GM19351 (cell line): ENCODE measurements around the gene NKAIN4.
A peak's percentile ranks its signal among the peaks of the same experiment; 100 is the strongest.

Experiments used
- ATAC-seq: cut with Tn5 transposase; IDR thresholded peaks from one replicate; pipeline ENCODE4 v1.9.1; 2021; ENCODE audit warnings: mild to moderate bottlenecking, moderate library complexity; ENCODE audit not compliant: unreplicated experiment

Gene NKAIN4

GRCh38 chr20:63220696-63221399, 33.4 kb downstream of the NKAIN4 start:
- ATAC-seq, result no peak

GRCh38 chr20:63219866-63220521, 34.3 kb downstream of the NKAIN4 start:
- no peak for ATAC-seq

DNA sequence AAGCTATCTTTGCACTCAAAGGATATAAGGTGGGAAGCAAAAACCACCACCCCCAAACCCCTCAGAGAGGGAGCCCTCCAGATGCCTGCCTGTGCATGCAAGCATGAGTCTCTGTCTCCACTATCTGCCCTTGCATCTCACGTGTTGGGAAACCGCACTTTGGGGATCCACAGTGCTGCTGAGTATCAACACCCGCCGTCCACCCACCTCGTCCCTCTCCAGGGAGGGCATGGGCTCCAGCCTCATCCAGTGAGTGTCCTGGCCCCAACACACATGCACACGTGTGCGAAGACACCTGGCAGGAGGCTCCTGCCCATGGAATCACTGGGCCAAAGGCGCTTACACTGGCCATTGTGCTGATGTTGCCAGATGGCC, 34.8 kb downstream of the NKAIN4 start:
- ATAC-seq, result no peak

DNA sequence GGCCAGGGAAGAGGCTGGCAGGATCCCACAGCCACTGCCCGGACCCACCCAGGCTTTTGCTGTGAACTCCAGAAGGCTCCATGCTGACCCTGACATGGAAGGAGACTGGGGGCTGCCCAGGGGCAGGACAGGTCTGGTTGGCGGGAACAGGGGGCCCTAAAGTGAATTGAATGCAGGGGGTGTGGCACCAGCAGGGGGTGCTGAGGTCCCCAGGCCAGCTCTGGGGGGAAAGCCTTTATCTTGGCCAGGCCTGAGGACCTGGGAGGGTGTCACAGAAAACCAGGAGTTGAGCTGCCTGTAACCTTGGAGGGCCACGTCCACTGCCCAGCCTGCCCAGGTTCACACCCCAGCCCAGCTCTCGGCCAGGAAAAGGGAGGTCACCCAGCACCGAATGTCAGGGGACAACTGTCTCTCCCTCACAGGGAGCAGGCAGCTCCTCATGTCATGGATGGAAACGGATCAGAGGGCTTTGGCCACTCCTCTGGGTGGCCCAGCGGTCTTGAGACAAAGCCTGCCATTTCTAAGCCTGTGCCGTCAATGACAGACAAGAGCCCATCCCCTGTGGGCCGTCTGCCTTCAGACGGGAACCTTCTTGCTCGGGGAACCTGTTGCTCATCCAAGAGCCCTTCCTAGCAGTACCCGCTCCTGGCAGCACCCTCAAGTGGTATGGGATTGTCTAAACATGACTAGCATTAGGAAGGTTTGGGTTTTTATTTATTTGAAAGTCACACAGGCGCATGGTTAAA, 35.4 kb downstream of the NKAIN4 start:
- no peak for ATAC-seq

DNA sequence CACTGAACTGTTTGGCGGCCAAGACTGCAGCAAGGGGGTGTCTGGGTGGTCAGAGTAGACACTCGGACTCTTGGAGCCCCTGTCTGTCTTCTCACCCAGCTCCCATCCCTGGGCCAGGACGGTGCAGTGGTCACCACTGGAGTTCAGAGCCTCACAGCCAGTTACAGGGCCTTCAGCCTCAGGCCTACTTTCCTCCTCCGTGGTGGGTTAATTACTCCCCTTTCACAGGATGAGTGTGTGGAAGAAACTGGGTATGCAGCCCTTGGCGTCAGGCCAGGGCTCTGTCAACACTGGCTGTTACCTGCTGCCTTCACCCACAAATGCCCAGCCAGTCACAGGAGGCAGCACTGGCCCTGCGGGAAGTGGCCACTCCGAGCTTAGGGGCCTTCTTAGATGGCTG, 36.6 kb downstream of the NKAIN4 start:
- ATAC-seq, result no peak

GRCh38 chr20:63216849-63217471, 37.3 kb downstream of the NKAIN4 start:
- no peak for ATAC-seq

DNA sequence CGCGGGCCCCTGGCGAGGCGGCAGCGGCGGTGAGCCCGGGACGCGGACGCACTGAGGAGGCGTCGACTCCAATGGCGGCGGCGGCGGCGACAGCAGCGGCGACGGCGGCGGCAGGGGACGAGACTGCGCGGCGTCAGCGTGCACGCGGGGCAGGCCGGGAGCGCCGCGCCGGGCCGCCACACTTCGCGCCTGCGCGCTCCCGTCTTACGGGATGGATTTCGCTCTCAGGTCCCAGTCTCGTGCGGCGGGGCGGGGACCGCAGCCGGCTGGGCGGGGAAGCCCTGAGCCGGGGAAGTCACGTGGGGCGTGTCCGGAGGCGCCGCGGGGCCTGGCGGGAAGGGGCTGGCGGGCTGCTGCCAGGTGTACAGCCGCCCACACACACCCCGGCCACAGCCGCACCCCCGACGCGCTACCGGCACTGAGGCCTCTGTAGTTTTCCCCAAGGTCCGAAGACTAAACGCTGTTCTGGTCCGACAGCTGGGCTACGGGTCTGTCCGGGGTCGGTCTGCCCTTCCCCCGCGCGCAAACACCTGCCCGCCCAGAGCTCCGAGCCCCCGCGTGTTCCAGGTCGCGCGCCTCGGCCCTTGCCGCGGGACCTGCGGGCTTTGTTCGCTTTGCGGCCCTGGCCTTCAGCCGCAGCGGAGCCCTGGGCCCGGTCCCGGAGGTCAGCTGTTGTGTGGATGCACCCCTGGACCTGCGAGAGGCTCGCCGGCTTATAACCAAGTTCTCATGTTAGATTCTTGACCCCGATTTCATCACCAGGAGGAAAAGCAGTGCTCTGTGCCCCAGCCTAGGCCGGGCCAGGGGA, 38.0 kb downstream of the NKAIN4 start, which contains the start of gene YTHDF1:
YTHDF1 (minus strand) TSS at position 91 of the 808 bp plus-strand sequence. CDS start 239 bp downstream, outside the sequence.
- peak; percentile 79 for ATAC-seq

DNA sequence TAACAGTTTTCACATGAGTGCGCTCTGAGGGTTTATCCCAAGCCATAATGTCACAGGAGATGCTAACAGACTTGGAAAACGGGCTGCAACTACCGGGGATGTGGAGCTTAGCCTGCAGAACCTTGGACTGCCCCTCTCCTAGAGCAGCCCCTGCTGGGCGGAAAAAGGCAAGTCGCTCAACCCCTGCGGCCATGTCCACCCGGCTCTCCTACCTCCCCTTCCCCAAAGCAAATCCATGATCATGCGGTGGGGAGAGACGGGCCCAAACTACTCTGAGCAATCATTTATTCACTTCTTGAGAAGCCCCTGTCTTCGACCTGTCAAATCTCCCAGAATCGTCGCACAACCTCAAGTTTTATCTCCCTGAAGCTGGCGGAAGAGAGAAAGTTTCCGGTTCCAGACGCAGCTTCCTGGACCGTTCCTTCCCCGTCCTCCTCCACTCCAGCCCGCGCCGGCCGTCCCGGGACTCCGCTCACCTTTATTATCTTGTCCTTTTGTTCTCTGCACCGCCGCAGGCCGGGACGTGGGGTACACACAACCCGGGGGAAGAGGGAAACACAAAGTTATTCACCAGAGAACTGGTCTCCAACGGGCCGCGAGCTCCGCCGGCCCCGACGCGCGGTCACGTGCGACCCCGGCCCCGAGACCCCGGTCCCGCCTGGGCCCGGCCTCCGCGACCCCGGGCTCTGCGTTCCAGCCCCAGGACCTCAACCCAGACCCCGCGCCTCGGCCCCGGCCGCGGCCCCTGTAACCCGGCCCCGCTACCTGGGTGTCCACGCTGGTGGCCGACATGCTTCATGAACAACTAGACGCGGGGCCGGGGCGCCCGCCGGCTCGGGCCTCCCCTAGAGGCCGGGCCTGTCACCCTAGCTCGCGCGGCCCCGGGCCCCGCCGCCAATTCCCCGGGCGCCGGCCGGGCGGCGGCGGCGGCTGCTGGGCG, 38.9 kb downstream of the NKAIN4 start:
- peak; percentile 3 for ATAC-seq

DNA sequence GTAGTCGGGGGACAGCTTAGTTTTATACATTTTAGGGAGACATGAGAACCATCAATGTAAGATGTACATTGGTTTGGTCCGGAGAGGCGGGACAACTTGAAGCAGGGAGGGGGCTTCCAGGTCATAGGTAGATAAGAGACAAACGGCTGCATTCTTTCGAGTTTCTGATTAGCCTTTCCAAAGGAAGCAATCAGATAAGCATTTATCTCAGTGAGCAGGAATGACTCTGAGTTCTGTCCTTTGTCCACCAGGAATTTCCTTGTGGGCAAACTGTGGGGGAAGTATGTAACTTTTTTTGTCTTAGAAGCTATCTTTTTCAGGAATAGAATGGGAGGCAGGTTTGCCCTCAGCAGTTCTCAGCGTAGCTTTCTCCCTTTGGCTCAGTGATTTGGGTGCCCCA, 39.7 kb downstream of the NKAIN4 start:
- no peak for ATAC-seq

GRCh38 chr20:63212792-63213191, 41.5 kb downstream of the NKAIN4 start:
- no peak for ATAC-seq

- no peak for ATAC-seq
Measured at GRCh38 chr20:63212393-63212730, 41.9 kb downstream of the NKAIN4 start.

- ATAC-seq, result no peak
Measured at GRCh38 chr20:63210011-63210605, 44.2 kb downstream of the NKAIN4 start.

DNA sequence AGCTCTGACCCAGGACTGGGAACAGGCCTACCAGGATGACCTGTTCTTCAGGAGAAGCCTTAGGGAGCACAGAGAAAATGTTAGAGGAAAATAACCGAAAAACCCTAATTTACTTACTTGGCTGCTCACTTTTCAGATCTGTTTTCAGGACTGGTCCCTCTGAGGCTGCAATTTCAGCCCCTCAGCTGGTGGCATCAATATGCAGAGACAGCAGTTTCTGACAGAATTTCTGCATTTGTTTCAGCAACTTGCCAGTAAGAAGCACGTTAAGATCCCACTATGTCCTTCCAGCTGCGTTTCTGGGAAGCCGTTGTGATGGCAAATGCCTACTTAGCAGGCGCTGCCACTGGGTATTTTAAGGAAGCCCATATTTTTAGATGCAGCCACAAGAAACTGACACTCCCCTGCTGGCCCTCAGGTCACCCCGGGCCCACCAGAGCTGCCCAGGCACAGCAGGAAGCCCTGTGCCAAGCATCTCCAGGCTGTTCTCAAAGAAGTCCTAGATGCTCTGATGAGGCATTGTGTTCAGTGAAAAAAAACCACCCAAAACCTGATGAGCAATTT, 45.8 kb downstream of the NKAIN4 start:
- ATAC-seq, result no peak

- ATAC-seq, result no peak
Measured at GRCh38 chr20:63206878-63207277, 47.4 kb downstream of the NKAIN4 start.

GRCh38 chr20:63205896-63206295, 48.4 kb downstream of the NKAIN4 start:
- ATAC-seq, result no peak

GRCh38 chr20:63204362-63204761, 49.9 kb downstream of the NKAIN4 start:
- ATAC-seq, result no peak

DNA sequence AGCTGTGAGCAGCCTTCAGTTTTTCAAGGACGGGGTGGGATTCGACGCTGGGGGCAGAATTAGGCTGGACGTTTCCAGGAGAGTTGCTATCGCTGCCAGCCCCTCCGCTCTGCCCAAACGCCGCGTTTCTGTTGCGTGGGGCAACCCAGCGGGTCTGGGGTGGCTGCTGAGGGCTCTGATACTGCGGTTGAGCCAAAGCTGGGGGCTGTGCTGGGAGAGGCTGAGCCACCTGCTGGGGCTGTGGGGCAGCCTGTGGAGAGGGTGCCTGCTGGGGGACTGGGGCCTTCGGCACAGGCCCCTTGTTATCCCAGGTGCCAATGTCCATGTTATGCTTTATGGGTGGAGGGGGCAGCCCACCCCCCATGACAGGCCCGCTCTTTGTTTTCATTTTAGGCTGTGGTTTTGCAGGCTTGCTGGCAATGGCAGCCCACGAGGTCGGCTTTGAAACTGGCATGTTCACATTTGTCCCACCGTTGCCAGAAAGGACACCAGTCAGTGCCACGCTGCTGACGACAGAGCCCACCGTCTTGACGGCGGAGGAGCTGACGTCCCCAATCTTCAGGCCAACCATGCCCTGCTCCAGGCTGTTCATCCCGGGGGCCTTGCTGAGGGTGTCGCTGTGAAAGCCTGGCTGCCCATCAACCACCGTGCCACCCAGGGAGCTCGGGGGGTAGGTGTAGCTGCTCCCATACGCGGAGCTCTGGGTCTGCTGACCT, 51.3 kb downstream of the NKAIN4 start:
- ATAC-seq, result no peak

- no peak for ATAC-seq
Measured at GRCh38 chr20:63202021-63202420, 52.2 kb downstream of the NKAIN4 start.
